GM10847 (cell line): Measurements from ENCODE around the gene PIK3C3.

Source experiments
- POLR2A ChIP-seq: IDR thresholded peaks from 2 replicates; pipeline ENCODE4 v1.6.1; 2011; ENCODE audit not compliant: insufficient read length; ENCODE audit errors: extremely low read depth

The PIK3C3 gene

DNA sequence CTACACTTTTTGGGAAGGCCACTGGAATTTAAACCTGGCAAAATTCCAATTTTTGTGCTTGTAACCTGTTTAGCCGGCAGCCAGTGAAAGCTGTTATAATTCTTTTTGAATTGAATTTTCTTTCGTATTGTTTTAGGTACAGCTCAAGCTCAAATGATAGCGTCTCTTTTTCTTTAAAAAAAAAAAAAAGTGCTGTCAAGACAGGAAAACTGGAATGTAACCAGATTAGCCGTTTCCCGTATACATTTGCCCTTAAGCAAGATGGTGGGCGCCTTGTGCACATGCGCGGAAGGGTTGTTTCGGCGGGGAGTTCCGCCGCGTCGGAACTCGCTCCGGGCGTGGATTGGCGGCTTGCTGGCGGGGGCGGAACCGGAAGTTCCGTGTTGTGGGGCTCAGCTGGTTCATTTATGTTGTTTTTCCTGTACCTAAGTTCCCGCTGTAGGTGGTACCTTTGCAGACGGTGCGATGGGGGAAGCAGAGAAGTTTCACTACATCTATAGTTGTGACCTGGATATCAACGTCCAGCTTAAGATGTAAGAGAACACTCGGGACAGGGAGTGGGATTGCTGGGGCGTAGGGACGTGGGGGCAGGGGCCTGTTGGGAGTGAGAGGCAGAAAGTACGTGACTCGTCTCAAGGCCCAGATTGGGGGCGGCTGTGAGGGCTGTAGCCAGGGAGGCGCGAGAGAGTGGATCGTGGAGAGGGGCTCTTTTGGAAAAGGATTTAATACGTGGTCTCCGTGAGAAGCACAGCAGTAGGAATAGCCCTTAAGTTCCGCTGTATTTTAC lies at the start of gene PIK3C3:
Gene PIK3C3, plus strand, starts transcription at position 408 of the 787 bp plus-strand sequence. Its CDS starts 58 bp downstream, at position 466.
- peak; percentile 28 for TF ChIP-seq POLR2A

DNA sequence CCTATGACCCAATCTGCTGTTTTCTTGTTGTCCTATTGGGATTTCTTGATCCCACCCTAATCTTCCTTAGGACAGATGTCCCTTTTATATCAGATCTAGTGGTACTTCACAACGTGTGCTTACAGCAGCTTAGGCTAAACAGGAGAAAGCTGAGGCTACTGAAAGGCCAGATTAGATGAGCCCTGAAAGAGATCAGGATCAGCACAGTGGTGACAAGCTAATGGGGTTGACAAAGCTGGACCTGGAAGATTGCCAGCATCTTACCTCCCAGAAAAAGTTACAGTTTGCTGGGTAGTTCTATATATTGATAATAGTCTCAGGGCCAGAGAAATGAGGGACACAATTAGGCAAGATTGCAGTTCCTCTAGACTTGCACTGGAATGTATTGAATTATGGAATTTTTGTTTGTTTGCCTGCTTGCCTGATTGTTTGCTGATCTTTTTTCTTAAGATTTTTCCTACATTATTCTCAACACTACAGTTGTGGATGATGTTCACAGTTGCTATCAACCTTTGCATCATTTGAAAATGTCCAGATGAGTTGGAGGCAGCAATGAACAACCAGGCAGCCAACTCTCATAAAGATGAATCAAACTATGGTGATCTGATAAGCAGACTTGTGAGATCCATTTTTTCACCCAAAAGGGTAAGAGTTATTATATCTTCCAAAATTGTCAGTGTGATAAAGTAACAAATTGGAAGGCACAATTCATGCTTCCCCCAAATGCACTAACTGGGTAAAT lies 49.1 kb upstream of the PIK3C3 start:
- no peak for TF ChIP-seq POLR2A

DNA sequence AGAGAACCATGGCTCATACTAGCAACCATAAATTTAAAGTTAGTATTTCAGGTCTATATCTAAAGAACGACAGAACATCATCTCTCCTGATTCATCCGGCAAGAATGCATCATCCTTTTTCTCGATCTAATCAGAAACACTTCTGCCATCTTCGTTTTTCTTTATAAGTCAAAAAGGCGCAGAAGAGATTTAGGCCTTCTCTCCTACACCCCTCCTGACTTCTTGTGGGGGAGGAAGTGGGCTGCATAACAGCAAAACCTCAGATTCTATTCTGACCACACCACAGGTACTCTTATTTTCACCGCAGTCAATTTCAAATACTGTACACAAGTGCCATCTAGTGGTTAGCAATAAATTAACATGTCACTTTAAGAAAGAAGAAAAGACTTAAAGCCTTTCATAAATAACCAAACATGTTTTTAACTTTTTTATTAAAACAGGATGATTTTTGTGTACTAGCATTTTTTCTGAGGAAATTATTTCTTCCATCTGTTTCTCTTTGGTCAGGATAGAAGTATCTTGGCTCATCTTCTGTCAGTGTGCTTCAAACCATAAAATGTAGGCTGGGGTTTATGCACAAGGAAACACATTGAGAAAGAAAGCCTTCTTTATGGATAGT lies 48.4 kb upstream of the PIK3C3 start:
- no peak for TF ChIP-seq POLR2A

DNA sequence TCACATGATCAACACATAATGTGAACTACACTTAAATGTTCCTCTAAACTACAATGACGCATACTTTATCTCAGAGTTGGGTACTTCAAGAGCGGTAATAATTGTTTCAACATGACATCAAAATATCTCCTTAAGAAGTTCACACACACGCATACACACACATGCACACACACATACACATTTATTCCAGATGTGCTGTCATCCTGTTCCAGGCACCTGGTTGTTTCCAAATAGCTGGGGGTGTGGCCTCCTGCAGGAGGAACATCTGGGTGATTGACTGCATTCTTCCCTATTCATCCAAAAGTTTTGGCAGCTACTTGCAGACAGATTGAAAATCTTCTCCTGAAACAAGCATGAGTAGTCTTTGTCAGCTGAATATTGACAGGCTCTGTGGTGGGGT lies 37.9 kb upstream of the PIK3C3 start:
- TF ChIP-seq POLR2A: no peak

DNA sequence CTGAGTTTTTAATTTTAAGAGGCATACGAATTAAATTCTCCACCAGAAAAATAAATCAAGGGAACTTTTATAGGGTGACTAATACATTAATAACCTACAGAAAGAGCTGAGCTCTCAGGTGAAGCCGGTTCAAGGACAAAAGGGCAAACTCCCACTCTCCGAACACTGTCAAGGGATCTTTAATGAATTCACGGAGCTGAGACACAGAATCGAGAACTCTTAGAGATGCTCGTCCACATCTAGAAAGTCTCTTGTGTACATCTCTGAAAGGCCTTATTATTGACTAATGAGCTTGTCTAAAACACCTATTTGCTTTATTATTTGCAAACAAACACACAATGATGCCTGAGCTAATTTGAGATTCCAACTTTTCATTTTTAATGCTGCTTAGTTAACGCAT lies 33.3 kb upstream of the PIK3C3 start:
- no peak for TF ChIP-seq POLR2A

DNA sequence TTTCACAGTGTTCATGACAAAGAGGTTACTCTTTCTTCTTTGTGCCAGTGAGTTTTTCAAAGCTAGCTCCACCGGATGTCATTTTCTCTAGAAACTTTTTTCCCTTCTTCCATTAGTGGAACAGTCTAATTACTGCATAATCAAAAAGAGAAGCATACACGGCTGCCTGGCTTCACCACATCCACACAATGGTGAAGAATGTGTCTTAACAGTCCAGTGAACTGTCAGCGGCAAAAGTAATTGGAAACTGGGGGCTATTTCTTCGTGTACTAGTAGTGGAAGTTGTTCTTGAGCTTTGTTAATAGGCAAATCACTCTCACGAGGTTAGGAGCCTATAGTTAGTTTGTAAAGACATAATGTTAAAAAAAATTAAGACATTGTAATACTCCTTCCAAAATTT lies 32.9 kb upstream of the PIK3C3 start:
- no peak for TF ChIP-seq POLR2A

DNA sequence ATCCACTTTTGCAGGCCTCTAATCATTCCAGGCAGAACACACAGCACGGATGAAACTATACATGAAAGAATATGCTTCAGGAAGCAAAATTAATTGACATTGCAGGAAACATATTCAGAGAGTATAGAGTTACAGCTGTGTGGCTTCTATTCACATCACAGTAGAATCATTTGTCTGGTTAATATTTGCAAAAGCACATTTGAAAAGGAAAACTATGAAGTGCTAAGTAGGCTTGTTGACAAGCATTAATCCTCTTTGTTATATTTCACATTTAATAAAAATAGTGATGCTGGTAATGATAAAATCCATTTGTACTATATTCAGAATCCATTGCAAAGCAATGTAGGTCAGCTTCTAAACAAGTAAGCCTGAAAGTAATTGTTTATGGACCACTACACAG lies 32.2 kb upstream of the PIK3C3 start:
- no peak for TF ChIP-seq POLR2A

DNA sequence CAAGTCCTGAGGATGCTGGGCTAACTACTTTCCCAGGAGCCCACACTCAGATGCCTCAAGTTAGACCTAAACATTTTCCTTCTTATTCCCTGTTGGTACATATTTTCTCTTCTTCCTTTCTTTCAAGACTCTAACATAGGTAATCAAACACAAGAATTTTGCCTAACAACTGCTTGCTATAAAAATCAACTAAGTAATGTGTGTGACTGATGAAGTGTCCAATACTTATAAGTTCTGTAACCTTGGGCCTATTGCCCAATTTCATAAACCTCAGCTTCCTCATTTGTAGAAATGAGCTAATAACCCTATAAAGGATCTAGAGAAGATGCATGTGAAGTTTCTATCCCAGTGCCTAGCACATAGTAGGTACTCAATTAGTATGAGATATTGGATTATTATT lies 31.6 kb upstream of the PIK3C3 start:
- TF ChIP-seq POLR2A: no peak

DNA sequence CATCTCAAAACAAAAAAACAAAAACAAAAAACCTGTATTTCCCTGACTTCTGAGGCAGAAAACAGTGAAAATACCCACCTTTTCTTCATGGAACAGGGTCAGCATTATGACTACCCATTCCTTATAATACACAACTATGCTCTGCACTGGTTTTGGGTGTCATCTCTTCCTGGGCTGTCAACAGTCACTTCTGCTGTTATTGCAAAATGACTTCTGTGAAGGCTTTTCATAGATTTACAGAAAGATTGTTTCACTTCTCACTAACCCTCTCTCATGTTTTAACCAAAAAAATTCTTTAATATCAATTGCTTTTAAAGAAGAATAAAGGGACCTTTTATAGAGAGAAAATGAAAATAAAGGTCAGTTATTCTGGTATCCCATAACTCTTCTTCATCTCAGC lies 26.5 kb upstream of the PIK3C3 start:
- TF ChIP-seq POLR2A: no peak

DNA sequence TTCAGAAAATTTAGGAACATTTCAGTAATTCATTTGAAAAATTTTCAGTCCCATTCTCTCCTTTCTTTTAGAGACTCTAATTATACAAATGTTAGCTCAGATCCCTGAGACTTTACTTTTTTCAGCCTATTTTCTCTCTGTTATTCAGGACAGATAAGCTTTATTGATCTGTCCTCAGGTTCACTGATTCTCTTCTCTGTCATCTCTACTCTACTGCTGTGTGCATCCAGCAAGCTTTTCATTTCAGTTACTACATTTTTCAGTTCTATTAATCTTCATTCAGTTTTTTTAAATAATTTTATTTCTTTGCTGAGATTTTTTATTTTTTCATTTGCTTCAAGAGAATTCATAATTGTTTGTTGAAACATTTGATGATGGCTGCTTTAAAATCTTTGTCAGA lies 22.1 kb upstream of the PIK3C3 start:
- no peak for TF ChIP-seq POLR2A

DNA sequence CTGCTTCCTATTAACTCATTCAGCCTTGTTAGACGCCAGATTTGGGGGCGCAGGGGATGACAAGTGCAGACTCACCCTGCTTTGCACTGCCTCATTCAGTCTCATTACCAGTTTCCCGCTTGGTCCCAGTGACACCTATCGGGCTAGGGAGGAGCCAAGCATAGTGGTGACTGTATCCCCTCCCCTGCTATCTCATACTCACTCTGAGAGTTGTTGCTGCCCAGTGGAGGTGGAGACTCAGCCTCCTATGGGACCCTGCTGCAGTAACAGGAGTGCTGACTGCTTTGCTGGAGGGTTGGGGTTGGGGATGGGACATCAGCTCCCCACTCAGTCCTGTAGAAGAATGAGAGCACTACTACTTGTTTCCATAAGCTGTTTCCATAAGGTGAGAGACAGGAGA lies 21.3 kb upstream of the PIK3C3 start:
- TF ChIP-seq POLR2A: no peak

DNA sequence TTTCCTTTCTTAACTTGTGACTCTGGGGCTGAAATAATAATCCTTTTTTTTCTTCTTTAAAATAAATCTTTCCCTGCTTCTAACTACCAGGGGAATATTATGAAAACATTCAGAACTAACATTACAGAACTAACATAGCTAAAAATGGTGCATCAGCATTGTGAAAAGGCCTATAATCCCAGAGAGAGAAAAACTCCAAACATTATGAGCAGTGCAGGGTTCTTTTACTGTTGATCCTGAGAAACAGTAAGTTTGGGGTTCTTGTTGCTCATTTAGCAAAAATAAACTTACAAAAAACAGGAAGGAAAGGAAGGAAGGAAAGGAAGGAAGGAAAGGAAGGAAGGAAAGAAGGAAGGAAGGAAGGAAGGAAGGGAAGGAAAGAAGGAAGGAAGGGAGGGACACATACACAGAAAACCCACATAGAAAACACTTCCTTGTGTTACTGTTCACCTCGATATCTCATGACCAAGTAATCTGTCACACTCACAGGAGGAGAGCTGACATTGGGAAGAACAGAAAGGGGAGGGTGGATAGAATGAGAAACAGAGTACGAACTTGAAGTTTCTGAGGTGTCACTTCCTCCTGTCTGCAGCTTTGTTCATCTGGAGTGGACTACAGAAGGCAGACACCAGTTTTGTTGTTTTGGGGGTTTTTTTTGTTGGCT lies 18.4 kb upstream of the PIK3C3 start:
- TF ChIP-seq POLR2A: no peak

DNA sequence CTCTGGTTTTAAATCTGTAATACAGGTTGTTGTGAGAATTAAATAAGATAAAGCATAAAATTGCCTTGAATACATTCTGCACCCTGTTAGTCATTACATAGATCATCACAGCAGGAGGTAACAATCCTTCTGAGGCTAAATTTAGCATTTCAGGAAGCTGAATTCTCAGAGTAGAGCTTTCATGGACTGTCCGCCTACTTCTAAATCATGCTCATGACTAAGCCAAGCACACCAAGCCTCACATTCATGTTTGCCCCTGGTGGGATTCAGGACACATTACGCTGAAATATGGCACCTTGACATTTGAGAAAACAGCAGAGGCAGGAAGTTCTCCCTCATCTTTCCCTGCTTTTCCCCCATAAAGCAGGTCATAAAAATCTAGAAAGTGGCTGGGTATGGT lies 16.6 kb upstream of the PIK3C3 start:
- no peak for TF ChIP-seq POLR2A

DNA sequence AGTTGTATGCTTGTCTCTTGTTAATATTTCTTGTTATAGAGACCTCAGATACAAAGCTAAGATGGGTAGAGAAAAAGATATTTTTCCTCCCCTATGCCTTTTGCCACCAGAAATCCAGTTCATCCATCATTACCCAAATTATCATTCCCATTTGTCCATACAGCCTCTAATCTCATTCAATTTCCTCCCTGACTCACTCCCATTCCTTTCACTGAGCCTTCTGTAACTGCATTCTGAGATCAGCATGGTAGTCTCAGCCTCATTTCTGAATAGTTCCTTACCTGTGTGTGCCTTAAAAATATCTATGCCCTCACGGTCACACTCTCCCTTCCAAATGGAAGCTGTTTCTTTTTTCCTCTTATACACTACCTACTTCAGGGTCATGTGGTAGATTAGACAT lies 15.7 kb upstream of the PIK3C3 start:
- no peak for TF ChIP-seq POLR2A

DNA sequence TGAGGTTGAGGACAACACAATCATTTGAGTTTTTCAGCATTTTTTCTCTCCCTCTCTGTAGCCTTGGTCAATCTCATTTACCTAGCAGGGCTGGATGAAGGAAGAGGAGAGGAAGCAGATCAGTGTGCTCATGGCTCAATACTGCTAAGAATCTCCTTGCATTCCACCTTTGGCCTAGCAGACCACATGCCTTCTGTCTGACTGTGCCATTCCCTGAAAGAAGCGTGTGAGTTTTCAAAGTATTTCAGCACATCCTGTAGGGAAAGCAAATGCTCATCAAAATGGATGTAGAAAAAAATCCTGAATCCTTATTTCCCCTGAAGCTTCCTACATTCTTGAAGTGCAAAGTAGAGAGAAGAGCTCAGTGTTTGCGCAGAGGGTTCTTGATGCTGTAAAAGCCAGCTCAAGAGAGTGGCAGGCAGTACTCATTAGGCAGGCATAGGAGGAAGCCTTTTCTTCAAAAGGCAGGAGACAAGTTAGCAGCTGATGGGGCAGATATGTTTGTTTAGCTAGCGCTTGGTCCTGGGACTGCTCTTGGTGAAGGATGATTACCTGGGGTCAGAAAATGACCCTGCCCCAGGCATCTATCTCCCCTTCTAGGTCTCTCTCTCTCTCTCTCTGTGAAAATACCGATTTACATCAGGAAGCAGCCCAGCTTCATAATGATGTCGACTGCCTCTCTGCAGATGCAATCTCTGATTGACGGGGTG lies 14.4 kb upstream of the PIK3C3 start:
- TF ChIP-seq POLR2A: no peak
